GM12878 (cell line): ENCODE data around the gene SELENOV. TPM values are rescaled to one million over a fixed set of nuclear protein-coding genes. Genes with fewer than 3 reads are reported as not detected.

ENCODE experiments used
- FOXK2 ChIP-seq: fragments of 450-650 bp; IDR thresholded peaks from 2 replicates; pipeline ENCODE4 v1.6.1; 2017; ENCODE audit warnings: mild to moderate bottlenecking, moderate library complexity
- HDGF ChIP-seq: fragments of 450-650 bp; IDR thresholded peaks from 2 replicates; pipeline ENCODE4 v1.6.1; 2016; ENCODE audit warnings: antibody characterized with exemption
- JUNB ChIP-seq: IDR thresholded peaks from 2 replicates; pipeline ENCODE4 v1.6.1; 2016; ENCODE audit warnings: antibody characterized with exemption, mild to moderate bottlenecking
- RELA ChIP-seq: fragments of 450-650 bp; IDR thresholded peaks from 2 replicates; pipeline ENCODE4 v1.8.0; 2014; ENCODE audit warnings: borderline replicate concordance; ENCODE audit not compliant: partially characterized antibody
- YY1 ChIP-seq: IDR thresholded peaks from 2 replicates; pipeline ENCODE4 v1.6.1; 2011; ENCODE audit warnings: low read depth, mild to moderate bottlenecking, low read length
- polyA plus RNA-seq, 11 experiments: library from polyadenylated mRNA; depleted of rRNA in 4 of 11; unstranded in 6 of 11; stranded (reverse) in 5 of 11; fragments of >200 nt; fragmentation: Nextera tagmentation in 4 of 11; fragmentation: Illumina TruSeq in 1 of 11; extraction: Ambion mirVana in 4 of 11; extraction: Trizol in 1 of 11; gene quantifications; 1 replicate in 1 of 11; 2 replicates in 10 of 11; pipeline versions ENCODE4 v1.2.1 to v1.2.3, GENCODE V29; 2011 to 2016; ENCODE audit warnings: inconsistent platforms in 2 of 11, missing spikeins in 2 of 11, low read depth in 1 of 11
- total RNA-seq, 4 experiments: library from RNA; depleted of rRNA in 3 of 4; stranded (reverse); fragments of >200 nt in 3 of 4; fragmentation: Illumina TruSeq in 1 of 4; extraction: Trizol in 1 of 4; gene quantifications; 2 replicates each; pipeline versions ENCODE4 v1.2.1 to v1.2.3, GENCODE V29; 2013 to 2021
- TF ChIP-seq, protein P1 (sequence below), 3 experiments: IDR thresholded peaks in 2 of 3; conservative IDR thresholded peaks in 1 of 3; 2 replicates each; pipeline ENCODE4 v1.5.1; 2011; ENCODE audit warnings: low read depth in 3 of 3, low read length in 3 of 3, mild to moderate bottlenecking in 3 of 3, control low read depth in 2 of 3, moderate library complexity in 2 of 3, inconsistent platforms in 1 of 3, mixed read lengths in 1 of 3; ENCODE audit not compliant: control insufficient read depth in 2 of 3, insufficient read depth in 1 of 3; ENCODE audit errors: extremely low read depth in 1 of 3
- TF ChIP-seq, protein P2 (sequence below): IDR thresholded peaks from 2 replicates; pipeline ENCODE4 v1.6.1; 2011; ENCODE audit warnings: borderline replicate concordance, low read depth, mild to moderate bottlenecking, moderate library complexity, low read length; ENCODE audit not compliant: insufficient read depth, poor library complexity, severe bottlenecking
- TF ChIP-seq, protein P3 (sequence below): fragments of 450-650 bp; IDR thresholded peaks from 2 replicates; pipeline ENCODE4 v1.6.1; 2014; ENCODE audit warnings: mild to moderate bottlenecking
- TF ChIP-seq, protein P4 (sequence below): fragments of 450-650 bp; IDR thresholded peaks from 2 replicates; pipeline ENCODE4 v1.6.1; 2017; ENCODE audit warnings: antibody characterized with exemption, mild to moderate bottlenecking, moderate library complexity

The SELENOV gene
- total and polyA plus RNA-seq, 10 of the 15 experiments (the other 5 are each of a cell fraction or from before 2014, with no cell fraction given) = not detected

DNA sequence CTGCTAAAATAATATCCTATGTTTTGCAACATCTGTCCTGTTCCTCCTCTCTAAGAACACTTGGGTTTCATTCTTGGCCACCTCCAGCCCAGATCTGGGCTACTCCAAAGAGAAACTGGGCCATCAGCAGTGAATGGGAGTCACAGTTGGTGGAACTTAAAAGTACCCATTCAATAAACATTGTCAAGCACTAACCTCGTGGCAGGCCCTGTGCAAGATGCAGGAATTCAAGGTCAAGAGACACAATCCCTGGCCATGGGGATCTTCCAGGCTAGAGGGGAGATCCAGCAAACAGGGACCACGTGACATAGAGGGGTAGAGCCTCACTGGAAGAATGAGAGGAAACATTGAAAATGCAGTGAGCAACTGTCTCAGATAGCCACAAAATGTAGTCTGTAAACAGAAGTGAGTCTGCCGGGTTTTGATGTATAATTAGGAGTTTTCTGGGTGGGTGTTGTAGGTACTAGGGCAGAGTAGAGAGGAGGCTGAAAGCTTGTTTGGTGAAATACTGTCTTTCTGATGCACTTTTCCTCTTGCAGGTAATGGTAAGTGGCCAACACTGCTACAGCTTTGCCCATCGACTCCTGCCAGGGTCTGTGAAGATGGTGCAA lies 39.9 kb downstream of the SELENOV start (continued):
- no peak for TF ChIP-seq YY1
- TF ChIP-seq, protein P1, sequence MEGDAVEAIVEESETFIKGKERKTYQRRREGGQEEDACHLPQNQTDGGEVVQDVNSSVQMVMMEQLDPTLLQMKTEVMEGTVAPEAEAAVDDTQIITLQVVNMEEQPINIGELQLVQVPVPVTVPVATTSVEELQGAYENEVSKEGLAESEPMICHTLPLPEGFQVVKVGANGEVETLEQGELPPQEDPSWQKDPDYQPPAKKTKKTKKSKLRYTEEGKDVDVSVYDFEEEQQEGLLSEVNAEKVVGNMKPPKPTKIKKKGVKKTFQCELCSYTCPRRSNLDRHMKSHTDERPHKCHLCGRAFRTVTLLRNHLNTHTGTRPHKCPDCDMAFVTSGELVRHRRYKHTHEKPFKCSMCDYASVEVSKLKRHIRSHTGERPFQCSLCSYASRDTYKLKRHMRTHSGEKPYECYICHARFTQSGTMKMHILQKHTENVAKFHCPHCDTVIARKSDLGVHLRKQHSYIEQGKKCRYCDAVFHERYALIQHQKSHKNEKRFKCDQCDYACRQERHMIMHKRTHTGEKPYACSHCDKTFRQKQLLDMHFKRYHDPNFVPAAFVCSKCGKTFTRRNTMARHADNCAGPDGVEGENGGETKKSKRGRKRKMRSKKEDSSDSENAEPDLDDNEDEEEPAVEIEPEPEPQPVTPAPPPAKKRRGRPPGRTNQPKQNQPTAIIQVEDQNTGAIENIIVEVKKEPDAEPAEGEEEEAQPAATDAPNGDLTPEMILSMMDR (IDR thresholded peaks at IDR 0.05 in 2 of 3, conservative IDR thresholded peaks at IDR 0.05 in 1 of 3; ENCODE audit: control insufficient read depth in 2 of 3, extremely low read depth in 1 of 3, insufficient read depth in 1 of 3, low read depth in 3 of 3, low read length in 3 of 3) = no peak
- TF ChIP-seq HDGF = no peak
- TF ChIP-seq, protein P2, sequence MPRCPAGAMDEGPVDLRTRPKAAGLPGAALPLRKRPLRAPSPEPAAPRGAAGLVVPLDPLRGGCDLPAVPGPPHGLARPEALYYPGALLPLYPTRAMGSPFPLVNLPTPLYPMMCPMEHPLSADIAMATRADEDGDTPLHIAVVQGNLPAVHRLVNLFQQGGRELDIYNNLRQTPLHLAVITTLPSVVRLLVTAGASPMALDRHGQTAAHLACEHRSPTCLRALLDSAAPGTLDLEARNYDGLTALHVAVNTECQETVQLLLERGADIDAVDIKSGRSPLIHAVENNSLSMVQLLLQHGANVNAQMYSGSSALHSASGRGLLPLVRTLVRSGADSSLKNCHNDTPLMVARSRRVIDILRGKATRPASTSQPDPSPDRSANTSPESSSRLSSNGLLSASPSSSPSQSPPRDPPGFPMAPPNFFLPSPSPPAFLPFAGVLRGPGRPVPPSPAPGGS = no peak
- no peak for TF ChIP-seq FOXK2
- TF ChIP-seq, protein P3, sequence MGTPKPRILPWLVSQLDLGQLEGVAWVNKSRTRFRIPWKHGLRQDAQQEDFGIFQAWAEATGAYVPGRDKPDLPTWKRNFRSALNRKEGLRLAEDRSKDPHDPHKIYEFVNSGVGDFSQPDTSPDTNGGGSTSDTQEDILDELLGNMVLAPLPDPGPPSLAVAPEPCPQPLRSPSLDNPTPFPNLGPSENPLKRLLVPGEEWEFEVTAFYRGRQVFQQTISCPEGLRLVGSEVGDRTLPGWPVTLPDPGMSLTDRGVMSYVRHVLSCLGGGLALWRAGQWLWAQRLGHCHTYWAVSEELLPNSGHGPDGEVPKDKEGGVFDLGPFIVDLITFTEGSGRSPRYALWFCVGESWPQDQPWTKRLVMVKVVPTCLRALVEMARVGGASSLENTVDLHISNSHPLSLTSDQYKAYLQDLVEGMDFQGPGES = no peak
- TF ChIP-seq, protein P4, sequence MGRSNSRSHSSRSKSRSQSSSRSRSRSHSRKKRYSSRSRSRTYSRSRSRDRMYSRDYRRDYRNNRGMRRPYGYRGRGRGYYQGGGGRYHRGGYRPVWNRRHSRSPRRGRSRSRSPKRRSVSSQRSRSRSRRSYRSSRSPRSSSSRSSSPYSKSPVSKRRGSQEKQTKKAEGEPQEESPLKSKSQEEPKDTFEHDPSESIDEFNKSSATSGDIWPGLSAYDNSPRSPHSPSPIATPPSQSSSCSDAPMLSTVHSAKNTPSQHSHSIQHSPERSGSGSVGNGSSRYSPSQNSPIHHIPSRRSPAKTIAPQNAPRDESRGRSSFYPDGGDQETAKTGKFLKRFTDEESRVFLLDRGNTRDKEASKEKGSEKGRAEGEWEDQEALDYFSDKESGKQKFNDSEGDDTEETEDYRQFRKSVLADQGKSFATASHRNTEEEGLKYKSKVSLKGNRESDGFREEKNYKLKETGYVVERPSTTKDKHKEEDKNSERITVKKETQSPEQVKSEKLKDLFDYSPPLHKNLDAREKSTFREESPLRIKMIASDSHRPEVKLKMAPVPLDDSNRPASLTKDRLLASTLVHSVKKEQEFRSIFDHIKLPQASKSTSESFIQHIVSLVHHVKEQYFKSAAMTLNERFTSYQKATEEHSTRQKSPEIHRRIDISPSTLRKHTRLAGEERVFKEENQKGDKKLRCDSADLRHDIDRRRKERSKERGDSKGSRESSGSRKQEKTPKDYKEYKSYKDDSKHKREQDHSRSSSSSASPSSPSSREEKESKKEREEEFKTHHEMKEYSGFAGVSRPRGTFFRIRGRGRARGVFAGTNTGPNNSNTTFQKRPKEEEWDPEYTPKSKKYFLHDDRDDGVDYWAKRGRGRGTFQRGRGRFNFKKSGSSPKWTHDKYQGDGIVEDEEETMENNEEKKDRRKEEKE = no peak
- no peak for TF ChIP-seq RELA
- no peak for TF ChIP-seq JUNB
